Breast epithelium (tissue), 4 donors: ENCODE results near the gene CCDC7. TPM values are rescaled to one million over a fixed set of nuclear protein-coding genes. Genes with fewer than 3 reads are reported as not detected.
"Not testable (repeated sequence)": the region's sequence is repeated elsewhere in the genome, so short reads cannot be mapped to it uniquely, and the experiment has no call there.

ENCODE experiments used
- DNase-seq, 2 donors: peaks; one replicate each; pipeline ENCODE4 v3.0.0-alpha.2; 2019; ENCODE audit warnings: low spot score in 2 of 2
- H3K27ac ChIP-seq, 2 donors: fragments of 200-600 bp; sonication (generic) in 1 of 2; one replicate each; pipeline ENCODE4 v1.5.1; 2016 to 2019; ENCODE audit warnings: mild to moderate bottlenecking in 1 of 2
- H3K27me3 ChIP-seq, 2 donors: fragments of 200-600 bp; sonication (generic) in 1 of 2; one replicate each; pipeline versions ENCODE4 v1.5.1 to v1.6.0; 2017 to 2019; ENCODE audit warnings: control low read depth in 1 of 2, mild to moderate bottlenecking in 1 of 2
- H3K36me3 ChIP-seq: fragments of 200-600 bp; one replicate; pipeline ENCODE4 v1.5.1; 2019
- H3K4me1 ChIP-seq, 2 donors: fragments of 200-600 bp; sonication (generic); one replicate each; pipeline ENCODE4 v1.5.1; 2016 to 2019; ENCODE audit warnings: control low read depth in 1 of 2
- H3K4me3 ChIP-seq, 3 donors: fragments of 200-600 bp; sonication (generic); 1 replicate in 2 of 3; 2 replicates in 1 of 3; pipeline ENCODE4 v1.5.1; 2016 to 2019; ENCODE audit warnings: mild to moderate bottlenecking in 3 of 3, moderate library complexity in 2 of 3
- H3K9me3 ChIP-seq, 2 donors: fragments of 200-600 bp; sonication (generic) in 1 of 2; one replicate each; pipeline ENCODE4 v1.5.1; 2016 to 2019; ENCODE audit warnings: control low read depth in 1 of 2
- CTCF ChIP-seq, 3 donors: fragments of 450-650 bp; IDR thresholded peaks; one replicate each; pipeline ENCODE4 v1.5.1; 2016 to 2017; ENCODE audit warnings: antibody characterized with exemption in 3 of 3, mild to moderate bottlenecking in 3 of 3, moderate library complexity in 3 of 3
- POLR2A ChIP-seq: fragments of 450-650 bp; IDR thresholded peaks from one replicate; pipeline ENCODE4 v1.6.1; 2016; ENCODE audit warnings: antibody characterized with exemption, mild to moderate bottlenecking, moderate library complexity
- POLR2AphosphoS5 ChIP-seq, 3 donors: sonication (generic); formaldehyde crosslinking; IDR thresholded peaks; one replicate each; pipeline ENCODE4 v1.6.1; 2017; ENCODE audit warnings: antibody characterized with exemption in 3 of 3
- intact Hi-C: fragments of 100-400 bp; cut with DNase I; formaldehyde crosslinking; loops from one replicate; pipeline ENCODE4 v1.15.1; 2023; ENCODE audit warnings: low total_unique reads
- total RNA-seq, 3 donors: library from RNA; depleted of rRNA; stranded (reverse); fragments of >200 nt; gene quantifications; one replicate each; pipeline ENCODE4 v1.1.0, GENCODE V29; 2016

CCDC7 gene
- total RNA-seq, 3 donors from 2014 or later = 16.3 to 46.7 (median 34.7) TPM

GRCh38 chr10:32600317-32600716 is 154.4 kb downstream of the CCDC7 start:
- Histone ChIP-seq H3K27me3 (no peaks in the 10 kb centered on the region), H3K36me3 (no peaks in the 10 kb centered on the region), H3K4me1 (no peaks in the 10 kb centered on the region), H3K4me3 (no peak overlapping the region), H3K9me3 (peaks cover 21 to 26% of the 10 kb centered on the region in 2 donors), H3K27ac (no peak overlapping the region)
- TF ChIP-seq POLR2AphosphoS5 (IDR thresholded peaks at IDR 0.05) (no peak), POLR2A (no peak), CTCF (IDR thresholded peaks at IDR 0.05) (no peak)
- intact Hi-C loops = no loop called here
- DNase-seq = no peak

GRCh38 chr10:32601562-32601961 is 155.6 kb downstream of the CCDC7 start:
- H3K4me3 ChIP-seq, H3K36me3 ChIP-seq, intact Hi-C loops, H3K27me3 ChIP-seq, DNase-seq, H3K4me1 ChIP-seq, H3K27ac ChIP-seq: not testable (repeated sequence)
- peaks cover 28 to 31% of the 10 kb centered on the region in 2 donors for H3K9me3 ChIP-seq

- no peak overlapping the region for H3K4me3 ChIP-seq
- H3K36me3 ChIP-seq = no peaks in the 10 kb centered on the region
- no peaks in the 10 kb centered on the region for H3K27me3 ChIP-seq
- intact Hi-C loops = no loop called here
- H3K9me3 ChIP-seq = peaks cover 15 to 24% of the 10 kb centered on the region in 2 donors
- DNase-seq = no peak
- no peak for TF ChIP-seq POLR2A
- no peak for TF ChIP-seq POLR2AphosphoS5 (IDR thresholded peaks at IDR 0.05)
- no peak for TF ChIP-seq CTCF (IDR thresholded peaks at IDR 0.05)
- no peaks in the 10 kb centered on the region for H3K4me1 ChIP-seq
- H3K27ac ChIP-seq = no peak overlapping the region
These were observed 159.8 kb downstream of the CCDC7 start for GRCh38 chr10:32605787-32606186.

GRCh38 chr10:32610543-32610942 is 164.6 kb downstream of the CCDC7 start:
- not testable (repeated sequence) for DNase-seq

GRCh38 chr10:32616438-32616837 is 170.5 kb downstream of the CCDC7 start:
- Histone ChIP-seq H3K9me3 (peaks cover 0 to 19% of the 10 kb centered on the region in 2 donors), H3K4me3 (no peak overlapping the region), H3K36me3 (no peaks in the 10 kb centered on the region), H3K27ac (no peak overlapping the region), H3K4me1 (no peaks in the 10 kb centered on the region), H3K27me3 (no peaks in the 10 kb centered on the region)
- no peak for DNase-seq
- no peak for TF ChIP-seq POLR2A
- no peak for TF ChIP-seq CTCF (IDR thresholded peaks at IDR 0.05)
- no peak for TF ChIP-seq POLR2AphosphoS5 (IDR thresholded peaks at IDR 0.05)
- intact Hi-C loops = no loop called here

More at GRCh38 chr10:32610543-32610942, 164.6 kb downstream of the CCDC7 start:
- H3K4me1 ChIP-seq, H3K27ac ChIP-seq, H3K27me3 ChIP-seq, H3K4me3 ChIP-seq, H3K36me3 ChIP-seq, intact Hi-C loops: not testable (repeated sequence)
- H3K9me3 ChIP-seq = peaks cover 11 to 19% of the 10 kb centered on the region in 2 donors

GRCh38 chr10:32618482-32618881 is 172.5 kb downstream of the CCDC7 start:
- intact Hi-C loops = no loop called here
- Histone ChIP-seq H3K36me3 (no peaks in the 10 kb centered on the region), H3K27ac (no peak overlapping the region), H3K4me1 (no peaks in the 10 kb centered on the region), H3K4me3 (no peak overlapping the region), H3K27me3 (no peaks in the 10 kb centered on the region), H3K9me3 (peaks cover 0 to 16% of the 10 kb centered on the region in 2 donors)
- no peak for DNase-seq
- TF ChIP-seq POLR2A = no peak
- TF ChIP-seq CTCF (IDR thresholded peaks at IDR 0.05) = no peak
- TF ChIP-seq POLR2AphosphoS5 (IDR thresholded peaks at IDR 0.05) = no peak
